Tibial nerve (tissue), 4 donors: Measurements from ENCODE around the gene RNF125. TPM values are rescaled to one million over a fixed set of nuclear protein-coding genes. Genes with fewer than 3 reads are reported as not detected.

ENCODE experiments used
- DNase-seq, 2 donors: peaks; one replicate each; pipeline ENCODE4 v3.0.0-alpha.2; 2019; ENCODE audit warnings: low spot score in 2 of 2
- H3K27ac ChIP-seq, 4 donors: fragments of 200-600 bp; sonication (generic) in 3 of 4; one replicate each; pipeline ENCODE4 v1.5.1; 2017 to 2019; ENCODE audit warnings: mild to moderate bottlenecking in 1 of 4
- H3K27me3 ChIP-seq, 2 donors: fragments of 200-600 bp; sonication (generic) in 1 of 2; one replicate each; pipeline versions ENCODE4 v1.5.1 to v1.6.0; 2017 to 2019
- H3K36me3 ChIP-seq, 3 donors: fragments of 200-600 bp; sonication (generic); one replicate each; pipeline ENCODE4 v1.5.1; 2018 to 2019
- H3K4me1 ChIP-seq, 4 donors: fragments of 200-600 bp; sonication (generic) in 3 of 4; one replicate each; pipeline ENCODE4 v1.5.1; 2017 to 2019
- H3K4me3 ChIP-seq, 4 donors: fragments of 200-600 bp; sonication (generic) in 3 of 4; one replicate each; pipeline ENCODE4 v1.5.1; 2017 to 2019; ENCODE audit warnings: mild to moderate bottlenecking in 1 of 4, moderate library complexity in 1 of 4
- H3K9me3 ChIP-seq, 4 donors: fragments of 200-600 bp; sonication (generic) in 3 of 4; one replicate each; pipeline ENCODE4 v1.5.1; 2017 to 2019
- EP300 ChIP-seq, 2 donors: sonication (generic); formaldehyde crosslinking; IDR thresholded peaks; one replicate each; pipeline ENCODE4 v1.6.1; 2017; ENCODE audit warnings: antibody characterized with exemption in 2 of 2, mild to moderate bottlenecking in 1 of 2
- POLR2A ChIP-seq, 2 donors: fragments of 450-650 bp; IDR thresholded peaks; one replicate each; pipeline ENCODE4 v1.6.1; 2017; ENCODE audit warnings: antibody characterized with exemption in 2 of 2, mild to moderate bottlenecking in 2 of 2, moderate library complexity in 2 of 2
- WGBS, 2 donors: methylation state at CpG; one replicate each; pipeline ENCODE4 v1.1.5; 2018; 5-methylcytosine and 5-hydroxymethylcytosine counted together
- total RNA-seq, 4 donors: library from RNA; depleted of rRNA; stranded (reverse); fragments of >200 nt; gene quantifications; one replicate each; pipeline ENCODE4 v1.1.0, GENCODE V29; 2016
- TF ChIP-seq, protein P1 (sequence below), 5 experiments: fragments of 200-600 bp in 3 of 5; fragments of 450-650 bp in 2 of 5; sonication (generic) in 3 of 5; IDR thresholded peaks; one replicate each; pipeline ENCODE4 v1.5.1; 2016 to 2019; ENCODE audit warnings: antibody characterized with exemption in 5 of 5, mild to moderate bottlenecking in 3 of 5, moderate library complexity in 2 of 5

RNF125 gene
- total RNA-seq, 4 donors from 2014 or later = 6.9 to 12.0 (median 7.2) TPM

DNA sequence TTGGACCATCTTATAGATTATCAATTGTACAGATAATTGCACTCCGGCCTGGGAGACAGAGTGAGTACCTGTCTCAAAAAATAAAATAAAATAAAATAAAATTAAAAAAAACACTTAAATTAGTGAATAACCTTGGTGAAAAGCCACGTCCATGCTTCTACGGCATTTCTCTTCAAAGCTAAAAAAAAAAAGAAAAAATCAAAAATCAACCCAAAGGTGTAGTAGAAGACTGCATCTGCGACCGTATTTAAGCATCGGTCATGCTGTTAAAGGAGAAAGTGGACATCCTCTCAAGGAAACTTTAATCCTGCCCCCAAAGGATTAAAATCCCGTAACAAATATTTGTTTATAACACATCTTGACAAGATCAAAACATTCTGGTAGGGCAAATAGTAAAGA is 72.7 kb downstream of the RNF125 start:
- DNase-seq = no peak
- WGBS, 2 donors = 42 to 44% methylated on average over 7 of the region's 7 CpGs
- H3K27ac ChIP-seq = peak overlapping the region; percentile 99 to 100 (median 100)
- no peaks in the 10 kb centered on the region for H3K36me3 ChIP-seq
- TF ChIP-seq, protein P1, sequence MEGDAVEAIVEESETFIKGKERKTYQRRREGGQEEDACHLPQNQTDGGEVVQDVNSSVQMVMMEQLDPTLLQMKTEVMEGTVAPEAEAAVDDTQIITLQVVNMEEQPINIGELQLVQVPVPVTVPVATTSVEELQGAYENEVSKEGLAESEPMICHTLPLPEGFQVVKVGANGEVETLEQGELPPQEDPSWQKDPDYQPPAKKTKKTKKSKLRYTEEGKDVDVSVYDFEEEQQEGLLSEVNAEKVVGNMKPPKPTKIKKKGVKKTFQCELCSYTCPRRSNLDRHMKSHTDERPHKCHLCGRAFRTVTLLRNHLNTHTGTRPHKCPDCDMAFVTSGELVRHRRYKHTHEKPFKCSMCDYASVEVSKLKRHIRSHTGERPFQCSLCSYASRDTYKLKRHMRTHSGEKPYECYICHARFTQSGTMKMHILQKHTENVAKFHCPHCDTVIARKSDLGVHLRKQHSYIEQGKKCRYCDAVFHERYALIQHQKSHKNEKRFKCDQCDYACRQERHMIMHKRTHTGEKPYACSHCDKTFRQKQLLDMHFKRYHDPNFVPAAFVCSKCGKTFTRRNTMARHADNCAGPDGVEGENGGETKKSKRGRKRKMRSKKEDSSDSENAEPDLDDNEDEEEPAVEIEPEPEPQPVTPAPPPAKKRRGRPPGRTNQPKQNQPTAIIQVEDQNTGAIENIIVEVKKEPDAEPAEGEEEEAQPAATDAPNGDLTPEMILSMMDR (IDR thresholded peaks at IDR 0.05) = no peak
- TF ChIP-seq EP300 (IDR thresholded peaks at IDR 0.05) (no peak), POLR2A (IDR thresholded peaks at IDR 0.05) (no peak)
- no peaks in the 10 kb centered on the region for H3K9me3 ChIP-seq
- peak overlapping the region; percentile 73 to 89 (median 82) for H3K4me3 ChIP-seq
- peaks cover 0 to 38% (median 18%) of the 10 kb centered on the region in 4 donors for H3K4me1 ChIP-seq
- no peaks in the 10 kb centered on the region for H3K27me3 ChIP-seq

DNA sequence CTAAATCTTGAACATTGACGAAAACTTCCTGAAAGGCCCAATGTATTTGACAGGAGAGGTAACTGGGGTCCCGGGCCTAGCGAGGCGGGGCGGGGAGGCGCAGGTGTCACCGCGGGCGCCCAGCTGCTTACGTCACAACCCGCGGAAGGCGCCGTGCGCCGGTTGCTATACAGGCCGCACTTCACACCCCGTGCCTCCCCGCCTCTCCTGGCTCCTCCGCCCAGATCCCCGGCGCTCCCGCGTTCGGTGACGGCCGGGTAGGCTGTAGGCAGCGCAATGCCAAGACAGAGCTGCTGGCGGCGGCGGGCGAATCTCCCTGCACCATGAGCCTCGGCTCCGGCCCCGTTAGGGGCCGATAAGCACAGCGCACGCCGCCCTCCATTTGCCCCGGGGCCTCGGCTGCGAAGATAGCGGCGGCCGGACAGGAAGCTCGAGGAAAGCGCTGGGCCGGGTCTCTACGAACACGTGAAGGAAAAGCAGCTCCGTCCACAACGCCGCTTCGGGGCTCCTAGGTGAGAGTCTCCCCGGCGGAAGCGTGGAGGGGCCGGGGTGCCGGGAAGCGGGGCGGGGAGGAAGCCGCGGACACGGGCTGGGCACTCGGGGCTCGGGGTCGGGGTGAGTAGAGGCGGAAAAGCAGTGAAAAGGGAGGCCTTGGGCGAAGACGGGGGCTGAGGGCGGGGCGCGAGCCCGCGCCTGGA is 73.2 kb downstream of the RNF125 start, which contains the start of gene RNF138:
RNF138 (plus strand) TSS at position 151 of the 698 bp plus-strand sequence. CDS start 903 bp downstream, outside the sequence.
- H3K4me3 ChIP-seq = peak within 1 kb of the TSS; percentile 73 to 89 (median 82)
- TF ChIP-seq POLR2A (IDR thresholded peaks at IDR 0.05) (peak in 1 of 2 donors; percentile 59), EP300 (IDR thresholded peaks at IDR 0.05) (peak in 1 of 2 donors; percentile 91)
- TF ChIP-seq, protein P1 (IDR thresholded peaks at IDR 0.05) = no peak
- H3K36me3 ChIP-seq = no peaks in the 10 kb centered on the region
- H3K27me3 ChIP-seq = no peaks in the 10 kb centered on the region
- H3K4me1 ChIP-seq = peaks cover 0 to 40% (median 21%) of the 10 kb centered on the region in 4 donors
- peak; percentile 76 to 80 for DNase-seq
- peak within 1 kb of the TSS; percentile 99 to 100 (median 100) for H3K27ac ChIP-seq
- no peaks in the 10 kb centered on the region for H3K9me3 ChIP-seq
- WGBS, 2 donors = 1% methylated on average over 46 to 66 of the region's 75 CpGs

DNA sequence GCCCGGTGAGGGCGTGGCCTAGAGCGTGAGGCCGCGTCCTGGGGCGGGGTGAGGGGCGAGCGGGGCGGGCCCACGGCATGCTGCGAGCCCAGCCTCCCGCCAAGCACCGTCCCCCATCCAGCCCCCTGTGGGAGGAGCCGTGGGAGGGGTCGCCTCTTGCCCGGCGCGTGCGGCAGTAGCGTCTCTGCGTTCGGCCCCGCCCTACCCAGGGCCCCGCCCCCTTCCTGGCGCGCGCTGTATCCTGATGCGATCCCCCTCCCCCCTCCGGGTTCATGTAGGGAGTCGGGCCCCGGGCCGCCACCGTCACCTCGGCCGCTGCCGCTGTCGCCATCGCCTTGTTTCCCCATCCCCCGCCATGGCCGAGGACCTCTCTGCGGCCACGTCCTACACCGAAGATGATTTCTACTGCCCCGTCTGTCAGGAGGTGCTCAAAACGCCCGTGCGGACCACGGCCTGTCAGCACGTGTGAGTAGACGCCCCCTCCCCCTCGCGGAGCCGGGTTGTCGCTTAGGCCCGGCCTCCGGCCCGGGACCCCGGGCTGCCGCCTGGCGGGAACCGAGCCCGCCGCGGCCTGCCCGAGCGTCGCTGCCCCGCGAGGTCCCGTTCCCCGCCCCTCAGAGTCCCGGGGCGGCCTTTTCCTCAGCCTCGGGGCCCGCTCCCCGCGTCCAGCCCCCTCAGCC is 73.9 kb downstream of the RNF125 start:
- H3K36me3 ChIP-seq = no peaks in the 10 kb centered on the region
- no peaks in the 10 kb centered on the region for H3K9me3 ChIP-seq
- DNase-seq = peak; percentile 97 to 99
- TF ChIP-seq, protein P1 (IDR thresholded peaks at IDR 0.05) = peak in 2 of 5 experiments; percentile 15 to 29
- peak; percentile 30 to 81 for TF ChIP-seq EP300 (IDR thresholded peaks at IDR 0.05)
- peak; percentile 29 to 83 for TF ChIP-seq POLR2A (IDR thresholded peaks at IDR 0.05)
- WGBS, 2 donors = 0 to 1% methylated on average over 43 to 51 of the region's 77 CpGs
- peak overlapping the region; percentile 73 to 89 (median 82) for H3K4me3 ChIP-seq
- no peaks in the 10 kb centered on the region for H3K27me3 ChIP-seq
- H3K4me1 ChIP-seq = peaks cover 0 to 47% (median 21%) of the 10 kb centered on the region in 4 donors
- peak overlapping the region; percentile 99 to 100 (median 100) for H3K27ac ChIP-seq

DNA sequence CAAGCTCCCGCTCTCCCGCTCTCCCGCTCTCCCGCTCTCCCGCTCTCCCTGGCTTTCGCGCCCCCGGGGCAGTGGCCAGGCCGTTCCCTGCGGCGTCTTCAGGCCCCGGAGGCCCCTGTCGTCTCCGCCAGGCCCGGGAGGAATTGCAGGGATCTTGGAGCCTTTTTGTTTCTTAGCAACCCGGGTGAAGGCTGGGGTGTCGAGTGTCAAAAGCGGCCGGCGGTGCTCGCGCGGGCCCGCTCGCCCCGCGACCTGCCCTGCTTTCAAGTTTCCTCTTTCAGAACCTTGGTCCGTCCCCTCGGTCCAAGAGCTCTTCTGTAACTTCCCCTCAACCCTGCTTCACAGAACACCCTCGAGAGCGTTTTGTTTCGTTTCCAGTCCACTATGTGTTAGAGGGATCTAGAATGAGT is 74.5 kb downstream of the RNF125 start:
- no peaks in the 10 kb centered on the region for H3K27me3 ChIP-seq
- TF ChIP-seq, protein P1 (IDR thresholded peaks at IDR 0.05) = peak in 1 of 5 experiments; percentile 4
- TF ChIP-seq POLR2A (IDR thresholded peaks at IDR 0.05) = no peak
- DNase-seq = peak in 1 of 2 donors; percentile 36
- H3K9me3 ChIP-seq = no peaks in the 10 kb centered on the region
- peaks cover 0 to 47% (median 21%) of the 10 kb centered on the region in 4 donors for H3K4me1 ChIP-seq
- peak overlapping the region; percentile 71 to 89 (median 74) for H3K4me3 ChIP-seq
- no peaks in the 10 kb centered on the region for H3K36me3 ChIP-seq
- 1% methylated on average over 32 of the region's 32 CpGs for WGBS, 2 donors
- peak overlapping the region; percentile 99 to 100 (median 100) for H3K27ac ChIP-seq
